HEK293T (cell line): ENCODE measurements around the gene CYREN.

Source experiments
- CTCF ChIA-PET: fragments of 350-600 bp; formaldehyde crosslinking; extraction: SDS; loops from one replicate; lab custom pipeline; 2021; ENCODE audit warnings: antibody characterized with exemption, inconsistent platforms; lab: Yijun Ruan, JAX
- POLR2A ChIA-PET: fragments of 350-600 bp; formaldehyde crosslinking; extraction: SDS; loops from one replicate; lab custom pipeline; 2020; ENCODE audit warnings: antibody characterized with exemption, inconsistent platforms; lab: Yijun Ruan, JAX
- DNase-seq: peaks from one replicate; pipeline ENCODE4 v3.0.0; 2012; ENCODE audit warnings: mixed read lengths; ENCODE audit errors: extremely low spot score
- ARNT ChIP-seq: fragments of 450-650 bp; IDR thresholded peaks from 2 replicates; pipeline ENCODE4 v1.6.1; 2017; ENCODE audit warnings: mild to moderate bottlenecking
- BHLHE40 ChIP-seq: fragments of 450-650 bp; IDR thresholded peaks from 2 replicates; pipeline ENCODE4 v1.6.1; 2016; ENCODE audit warnings: mild to moderate bottlenecking, moderate library complexity, borderline replicate concordance
- CTBP1 ChIP-seq: fragments of 450-650 bp; IDR thresholded peaks from 2 replicates; pipeline ENCODE4 v1.6.1; 2016; ENCODE audit warnings: borderline replicate concordance
- ELF4 ChIP-seq: fragments of 450-650 bp; IDR thresholded peaks from 2 replicates; pipeline ENCODE4 v1.6.1; 2017; ENCODE audit warnings: antibody characterized with exemption
- FOXA1 ChIP-seq: fragments of 450-650 bp; IDR thresholded peaks from 2 replicates; pipeline ENCODE4 v1.6.1; 2016; ENCODE audit warnings: mild to moderate bottlenecking
- FOXK2 ChIP-seq: fragments of 450-650 bp; IDR thresholded peaks from 2 replicates; pipeline ENCODE4 v1.6.1; 2016; ENCODE audit warnings: mild to moderate bottlenecking
- FOXM1 ChIP-seq: fragments of 450-650 bp; IDR thresholded peaks from 2 replicates; pipeline ENCODE4 v1.6.1; 2017; ENCODE audit warnings: mild to moderate bottlenecking, borderline replicate concordance
- HDGF ChIP-seq: fragments of 450-650 bp; IDR thresholded peaks from 2 replicates; pipeline ENCODE4 v1.6.1; 2017; ENCODE audit warnings: antibody characterized with exemption, borderline replicate concordance
- L3MBTL2 ChIP-seq: fragments of 450-650 bp; conservative IDR thresholded peaks from 2 replicates; pipeline ENCODE4 v1.6.1; 2016; ENCODE audit warnings: mild to moderate bottlenecking
- LEF1 ChIP-seq: fragments of 450-650 bp; IDR thresholded peaks from 2 replicates; pipeline ENCODE4 v1.6.1; 2017; ENCODE audit warnings: mild to moderate bottlenecking, borderline replicate concordance
- NFRKB ChIP-seq: fragments of 450-650 bp; IDR thresholded peaks from 2 replicates; pipeline ENCODE4 v1.6.1; 2016; ENCODE audit warnings: mild to moderate bottlenecking, moderate library complexity
- SP1 ChIP-seq: fragments of 450-650 bp; IDR thresholded peaks from 2 replicates; pipeline ENCODE4 v1.6.1; 2017
- SUZ12 ChIP-seq: fragments of 450-650 bp; IDR thresholded peaks from 2 replicates; pipeline ENCODE4 v1.6.1; 2016; ENCODE audit warnings: mild to moderate bottlenecking
- TARDBP ChIP-seq: fragments of 450-650 bp; IDR thresholded peaks from 2 replicates; pipeline ENCODE4 v1.6.1; 2016
- ZNF384 ChIP-seq: fragments of 450-650 bp; IDR thresholded peaks from 2 replicates; pipeline ENCODE4 v1.6.1; 2016
- TF ChIP-seq, protein P1 (sequence below): fragments of 450-650 bp; IDR thresholded peaks from 2 replicates; pipeline ENCODE4 v1.6.1; 2016

Gene CYREN

DNA sequence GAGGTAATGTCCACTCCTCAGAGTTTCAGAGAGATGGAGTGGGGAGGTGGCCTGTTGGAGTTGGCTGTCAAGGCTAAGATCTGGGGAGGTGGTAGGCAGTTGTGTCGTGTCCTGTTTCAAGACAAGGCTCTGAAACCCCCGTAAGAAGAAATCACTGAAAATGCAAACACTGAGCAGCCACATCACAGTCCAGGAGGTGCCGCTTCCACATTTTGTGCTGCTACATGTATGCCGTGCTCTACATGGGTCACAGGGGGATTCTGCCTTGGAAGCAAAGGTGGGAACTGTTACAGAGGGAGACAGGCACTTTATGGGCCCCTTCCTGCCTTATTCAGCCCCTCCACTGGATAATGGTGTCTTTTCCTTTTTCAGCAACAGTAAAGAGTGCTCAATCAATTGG lies 28.9 kb upstream of the CYREN start:
- DNase-seq, result no peak
- ChIA-PET POLR2A (no interaction called here), CTCF (no interaction called here)
- TF ChIP-seq SUZ12, result no peak
- no peak for TF ChIP-seq HDGF
- no peak for TF ChIP-seq NFRKB
- TF ChIP-seq FOXA1, result no peak

DNA sequence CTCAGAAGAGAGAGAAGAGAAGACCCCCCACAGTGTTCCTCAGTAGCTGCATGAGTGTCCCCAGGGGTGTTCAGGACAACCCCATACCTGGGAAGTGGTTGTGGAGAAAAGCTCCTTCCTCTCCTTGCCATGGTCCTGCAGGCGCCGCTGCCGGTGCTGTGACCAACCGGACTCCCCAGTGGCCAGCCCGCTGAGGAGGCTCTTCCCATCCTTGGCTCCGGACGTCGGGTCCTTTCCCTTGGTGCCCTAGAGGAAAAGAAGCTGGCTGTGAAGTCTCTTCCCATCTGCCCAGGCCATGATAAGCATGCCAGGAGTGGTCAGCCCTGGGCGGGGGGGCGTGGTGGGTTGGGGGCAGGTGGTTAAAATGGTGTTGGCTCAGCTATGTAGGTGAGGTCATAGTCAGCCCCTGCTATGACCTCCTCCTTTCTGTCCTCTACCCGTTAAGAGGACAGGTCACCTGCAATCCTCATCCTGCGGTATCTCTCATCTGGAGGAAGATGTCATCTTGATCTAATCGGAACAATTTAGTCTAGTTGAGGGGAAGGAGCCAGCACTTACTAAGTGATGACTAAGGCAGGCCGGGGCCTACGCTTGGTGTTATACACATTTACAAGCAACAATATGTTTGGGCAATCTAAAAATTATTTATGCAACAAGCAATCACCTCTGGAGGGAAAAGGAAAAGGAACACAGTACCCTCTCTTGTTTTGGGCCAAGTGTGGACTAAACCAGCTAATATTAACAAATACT lies 27.6 kb upstream of the CYREN start:
- no peak for TF ChIP-seq FOXA1
- no peak for TF ChIP-seq BHLHE40
- no peak for DNase-seq
- POLR2A ChIA-PET, result no interaction called here
- CTCF ChIA-PET, result no interaction called here

DNA sequence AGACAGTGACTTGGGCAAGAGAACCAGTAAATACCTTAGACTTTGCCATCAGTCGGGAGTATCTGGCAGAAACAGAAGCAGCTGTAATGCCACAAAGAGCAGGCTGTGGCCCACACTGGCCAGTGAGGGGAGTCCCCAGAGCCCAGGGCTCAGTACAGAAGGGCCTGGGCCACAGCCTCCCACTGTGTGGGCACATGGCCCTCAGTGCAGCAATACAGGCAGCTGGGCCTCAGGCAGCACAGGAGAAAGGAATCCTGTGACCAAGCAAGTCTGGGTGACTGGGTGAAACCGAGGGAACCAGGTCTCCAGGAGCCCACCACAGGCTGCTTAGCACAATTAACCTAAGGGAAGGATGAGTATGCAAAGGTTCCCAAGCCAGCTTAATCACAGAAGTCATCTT lies 26.8 kb upstream of the CYREN start:
- no peak for TF ChIP-seq BHLHE40
- no peak for TF ChIP-seq SUZ12
- no peak for TF ChIP-seq FOXA1
- TF ChIP-seq ARNT, result no peak
- no peak for TF ChIP-seq L3MBTL2
- TF ChIP-seq FOXK2, result no peak
- TF ChIP-seq SP1, result no peak
- no peak for TF ChIP-seq CTBP1
- no peak for TF ChIP-seq ELF4
- TF ChIP-seq HDGF, result no peak
- no peak for TF ChIP-seq TARDBP
- no peak for TF ChIP-seq ZNF384
- no peak for TF ChIP-seq FOXM1
- TF ChIP-seq, protein P1, sequence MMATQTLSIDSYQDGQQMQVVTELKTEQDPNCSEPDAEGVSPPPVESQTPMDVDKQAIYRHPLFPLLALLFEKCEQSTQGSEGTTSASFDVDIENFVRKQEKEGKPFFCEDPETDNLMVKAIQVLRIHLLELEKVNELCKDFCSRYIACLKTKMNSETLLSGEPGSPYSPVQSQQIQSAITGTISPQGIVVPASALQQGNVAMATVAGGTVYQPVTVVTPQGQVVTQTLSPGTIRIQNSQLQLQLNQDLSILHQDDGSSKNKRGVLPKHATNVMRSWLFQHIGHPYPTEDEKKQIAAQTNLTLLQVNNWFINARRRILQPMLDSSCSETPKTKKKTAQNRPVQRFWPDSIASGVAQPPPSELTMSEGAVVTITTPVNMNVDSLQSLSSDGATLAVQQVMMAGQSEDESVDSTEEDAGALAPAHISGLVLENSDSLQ, result no peak
- no peak for TF ChIP-seq LEF1
- no peak for TF ChIP-seq NFRKB
- POLR2A ChIA-PET, result no interaction called here
- CTCF ChIA-PET, result no interaction called here
- DNase-seq, result no peak

DNA sequence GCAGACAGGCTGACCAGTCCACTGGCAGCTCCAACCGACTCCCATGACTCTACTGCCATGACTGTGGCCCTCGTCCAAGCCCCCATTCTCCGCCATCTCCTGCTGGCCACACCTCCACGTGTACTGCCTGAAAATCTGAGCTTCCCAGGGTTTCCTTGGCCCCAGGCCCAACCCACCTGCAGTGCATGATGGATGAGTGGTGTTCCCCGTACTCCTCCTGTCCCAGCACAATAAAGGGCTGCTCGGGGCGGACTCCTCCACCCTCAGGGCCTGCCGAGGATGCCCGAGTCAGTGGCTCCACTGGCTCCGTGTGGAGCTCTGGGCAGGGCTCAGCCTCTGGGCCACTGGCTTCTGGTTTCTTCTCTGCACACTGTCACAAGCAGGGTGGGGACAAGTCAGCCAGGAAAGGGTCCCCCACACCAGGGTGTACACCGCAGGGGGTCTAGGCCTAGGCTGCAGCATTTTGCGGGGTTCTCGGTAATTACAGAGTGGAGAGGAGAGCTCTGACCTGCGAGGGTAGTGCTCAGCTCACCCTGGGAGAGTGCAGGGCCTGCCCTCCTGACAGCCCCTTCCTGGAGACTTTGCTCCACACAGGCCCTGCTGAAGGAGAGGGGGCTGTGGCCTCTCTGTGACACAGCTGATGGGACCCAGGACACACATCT lies 25.6 kb upstream of the CYREN start:
- DNase-seq, result no peak
- TF ChIP-seq, protein P1, result no peak
- TF ChIP-seq FOXA1, result no peak
- TF ChIP-seq ELF4, result no peak
- TF ChIP-seq SUZ12, result no peak
- CTCF ChIA-PET, result no interaction called here
- POLR2A ChIA-PET, result no interaction called here

DNA sequence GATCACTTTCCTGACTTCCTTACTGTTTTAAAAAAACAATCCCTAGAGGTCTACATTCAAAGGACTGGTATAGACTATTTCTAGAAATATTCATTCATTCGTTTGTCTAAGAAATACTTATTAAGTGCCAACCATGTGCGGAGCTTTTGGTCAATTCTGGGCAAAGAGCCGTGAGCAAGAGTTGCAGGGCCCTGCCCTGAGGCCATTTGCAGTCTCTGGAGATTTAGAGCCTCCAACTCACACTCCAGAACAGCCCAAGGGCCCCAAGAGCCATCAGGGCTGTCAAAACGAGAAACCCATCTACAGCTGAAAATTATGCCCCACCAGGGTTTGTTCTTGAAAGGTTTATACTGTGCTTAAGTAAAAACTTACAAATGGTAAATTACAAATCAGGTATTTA lies 24.6 kb upstream of the CYREN start:
- ChIA-PET POLR2A (interaction anchor here (1.1 kb wide), 1 partner anchor 15 kb away, joined by 3 read pairs; no protein-coding TSS in a partner anchor), CTCF (no interaction called here)
- no peak for DNase-seq
- TF ChIP-seq LEF1 (no peak), CTBP1 (no peak), ZNF384 (no peak), FOXK2 (no peak), SP1 (no peak), BHLHE40 (no peak), FOXM1 (no peak), TARDBP (no peak)

DNA sequence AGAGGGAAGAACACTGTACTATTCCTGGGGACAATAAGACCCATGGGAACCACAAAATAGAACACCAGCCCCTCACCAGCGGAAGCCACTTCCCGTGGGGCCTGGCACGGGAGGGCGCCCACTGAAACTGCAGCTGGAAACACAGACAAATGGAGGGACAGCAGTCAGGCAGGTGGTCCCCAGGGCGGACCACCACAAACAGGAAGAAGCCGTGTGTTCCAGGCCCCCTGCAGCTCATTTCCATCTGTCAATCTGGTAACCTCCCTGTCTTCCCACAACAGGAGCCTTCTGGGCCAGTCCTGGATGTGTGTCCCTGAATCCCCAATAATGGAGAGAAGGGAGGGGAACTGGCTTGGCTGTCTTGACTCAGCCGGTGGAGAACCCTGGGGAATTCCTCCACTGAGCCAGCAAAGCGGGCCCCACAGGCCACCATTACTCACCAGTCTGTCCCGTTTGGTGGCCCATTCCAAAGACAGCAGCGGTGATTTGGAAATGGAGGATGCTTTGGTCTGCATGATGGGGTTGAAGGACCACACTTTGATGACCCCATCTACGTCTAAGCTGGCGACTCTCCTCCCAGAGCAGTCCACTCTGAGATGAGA lies 24.1 kb upstream of the CYREN start:
- ChIA-PET POLR2A (interaction anchor here (1.1 to 1.2 kb wide), 2 partner anchors 16 to 24 kb away, joined by 3 to 4 read pairs; partner anchors contain the start of gene CYREN), CTCF (no interaction called here)
- TF ChIP-seq LEF1, result no peak
- TF ChIP-seq ARNT, result no peak
- TF ChIP-seq L3MBTL2, result no peak
- TF ChIP-seq CTBP1, result no peak
- no peak for TF ChIP-seq FOXM1
- no peak for TF ChIP-seq BHLHE40
- no peak for TF ChIP-seq FOXK2
- TF ChIP-seq, protein P1, result no peak
- TF ChIP-seq TARDBP, result no peak
- TF ChIP-seq NFRKB, result no peak
- no peak for TF ChIP-seq SP1
- TF ChIP-seq ZNF384, result no peak
- TF ChIP-seq ELF4, result no peak
- no peak for TF ChIP-seq HDGF
- no peak for TF ChIP-seq FOXA1
- no peak for TF ChIP-seq SUZ12
- DNase-seq, result no peak
